Left lung (tissue), 10 donors: ENCODE results near the gene SLC22A23. TPM values are rescaled to one million over a fixed set of nuclear protein-coding genes. Genes with fewer than 3 reads are reported as not detected.

Source experiments
- ATAC-seq: fragments of 200-7000 bp; cut with Tn5 transposase; one replicate; pipeline ENCODE4 v1.9.1; 2020; ENCODE audit warnings: moderate library complexity
- DNase-seq, 4 donors: peaks; one replicate each; pipeline ENCODE4 v3.0.0-alpha.2; 2013 to 2020
- H3K27ac ChIP-seq, 2 donors: fragments of 200-600 bp; sonication (generic) in 1 of 2; one replicate each; pipeline versions ENCODE4 v1.5.0 to v1.8.0; 2020 to 2021
- H3K27me3 ChIP-seq, 2 donors: fragments of 200-600 bp; sonication (generic) in 1 of 2; one replicate each; pipeline versions ENCODE4 v1.5.0 to v1.8.0; 2020 to 2021
- H3K36me3 ChIP-seq, 2 donors: fragments of 200-600 bp; sonication (generic) in 1 of 2; one replicate each; pipeline versions ENCODE4 v1.5.0 to v1.8.0; 2020 to 2021
- H3K4me1 ChIP-seq, 2 donors: fragments of 200-600 bp; one replicate each; pipeline ENCODE4 v1.8.0; 2021
- H3K4me3 ChIP-seq, 2 donors: fragments of 200-600 bp; sonication (generic) in 1 of 2; one replicate each; pipeline versions ENCODE4 v1.5.0 to v1.8.0; 2020 to 2021; ENCODE audit warnings: mild to moderate bottlenecking in 1 of 2
- H3K9me3 ChIP-seq, 2 donors: fragments of 200-600 bp; sonication (generic) in 1 of 2; one replicate each; pipeline versions ENCODE4 v1.5.0 to v1.8.0; 2020 to 2021
- CTCF ChIP-seq, 2 donors: fragments of 200-600 bp; sonication (generic) in 1 of 2; IDR thresholded peaks; one replicate each; pipeline versions ENCODE4 v1.5.0 to v1.8.0; 2021; ENCODE audit warnings: antibody characterized with exemption in 2 of 2
- intact Hi-C, 2 donors: fragments of 100-400 bp; cut with DNase I; formaldehyde crosslinking; loops; one replicate each; pipeline versions ENCODE4 v1.11.2 to v1.14.2; 2022
- polyA plus RNA-seq, 6 donors: library from polyadenylated mRNA; unstranded; fragments of 120-200 nt; gene quantifications; one replicate each; pipeline ENCODE4 v1.2.1, GENCODE V29; 2013; ENCODE audit not compliant: insufficient read length in 6 of 6
- total RNA-seq, 2 donors: library from RNA; stranded (reverse); fragmentation: NEBNext Ultra II Directional; extraction: Animal tissue kit (Norgen Biotek cat#: 25700); gene quantifications; one replicate each; pipeline ENCODE4 v1.2.1, GENCODE V29; 2021
- donor health status: DM: no; HTN: yes; CAD: no.
- donor health status: DM: no; HTN: no; CAD: no.

SLC22A23 gene
- total and polyA plus RNA-seq, 8 donors: 19.7 to 31.2 (median 23.9) TPM

GRCh38 chr6:3303795-3304411 is 152.9 kb downstream of the SLC22A23 start:
- Histone ChIP-seq H3K4me1 (no peaks in the 10 kb centered on the region), H3K9me3 (no peaks in the 10 kb centered on the region), H3K36me3 (no peaks in the 10 kb centered on the region), H3K27ac (no peak overlapping the region), H3K4me3 (no peak overlapping the region), H3K27me3 (no peaks in the 10 kb centered on the region)
- ATAC-seq (no peak), DNase-seq (no peak)
- intact Hi-C loops: no loop called here
- no peak for TF ChIP-seq CTCF (IDR thresholded peaks at IDR 0.05)

GRCh38 chr6:3301506-3301905 is 155.3 kb downstream of the SLC22A23 start:
- H3K9me3 ChIP-seq: no peaks in the 10 kb centered on the region
- ATAC-seq (no peak), DNase-seq (no peak)
- H3K36me3 ChIP-seq: no peaks in the 10 kb centered on the region
- no peak overlapping the region for H3K4me3 ChIP-seq
- H3K27me3 ChIP-seq: no peaks in the 10 kb centered on the region
- TF ChIP-seq CTCF (IDR thresholded peaks at IDR 0.05): no peak
- intact Hi-C loops: no loop called here
- no peak overlapping the region for H3K27ac ChIP-seq
- H3K4me1 ChIP-seq: no peaks in the 10 kb centered on the region

GRCh38 chr6:3299221-3299620 is 157.6 kb downstream of the SLC22A23 start:
- H3K4me3 ChIP-seq: no peak overlapping the region
- no peak overlapping the region for H3K27ac ChIP-seq
- no peaks in the 10 kb centered on the region for H3K9me3 ChIP-seq
- H3K27me3 ChIP-seq: no peaks in the 10 kb centered on the region
- TF ChIP-seq CTCF (IDR thresholded peaks at IDR 0.05): no peak
- ATAC-seq (no peak), DNase-seq (no peak)
- intact Hi-C loops: no loop called here
- no peaks in the 10 kb centered on the region for H3K4me1 ChIP-seq
- H3K36me3 ChIP-seq: no peaks in the 10 kb centered on the region

GRCh38 chr6:3297909-3298308 is 158.9 kb downstream of the SLC22A23 start:
- no peak for TF ChIP-seq CTCF (IDR thresholded peaks at IDR 0.05)
- no peak overlapping the region for H3K4me3 ChIP-seq
- H3K9me3 ChIP-seq: no peaks in the 10 kb centered on the region
- intact Hi-C loops: no loop called here
- H3K36me3 ChIP-seq: no peaks in the 10 kb centered on the region
- H3K27ac ChIP-seq: no peak overlapping the region
- no peaks in the 10 kb centered on the region for H3K4me1 ChIP-seq
- DNase-seq (no peak), ATAC-seq (no peak)
- no peaks in the 10 kb centered on the region for H3K27me3 ChIP-seq

GRCh38 chr6:3297006-3297405 is 159.8 kb downstream of the SLC22A23 start:
- Histone ChIP-seq H3K4me3 (no peak overlapping the region), H3K27me3 (no peaks in the 10 kb centered on the region), H3K4me1 (no peaks in the 10 kb centered on the region), H3K36me3 (peaks cover 0 to 4% of the 10 kb centered on the region in 2 donors), H3K9me3 (no peaks in the 10 kb centered on the region), H3K27ac (no peak overlapping the region)
- DNase-seq (no peak), ATAC-seq (no peak)
- TF ChIP-seq CTCF (IDR thresholded peaks at IDR 0.05): no peak
- intact Hi-C loops: no loop called here
